Measurements from ENCODE around the gene TGFBRAP1.

The TGFBRAP1 gene

GRCh38 chr2:105235388-105236059, 94.0 kb downstream of the TGFBRAP1 start:
- DNase-seq = peak; percentile 71 to 82

DNA sequence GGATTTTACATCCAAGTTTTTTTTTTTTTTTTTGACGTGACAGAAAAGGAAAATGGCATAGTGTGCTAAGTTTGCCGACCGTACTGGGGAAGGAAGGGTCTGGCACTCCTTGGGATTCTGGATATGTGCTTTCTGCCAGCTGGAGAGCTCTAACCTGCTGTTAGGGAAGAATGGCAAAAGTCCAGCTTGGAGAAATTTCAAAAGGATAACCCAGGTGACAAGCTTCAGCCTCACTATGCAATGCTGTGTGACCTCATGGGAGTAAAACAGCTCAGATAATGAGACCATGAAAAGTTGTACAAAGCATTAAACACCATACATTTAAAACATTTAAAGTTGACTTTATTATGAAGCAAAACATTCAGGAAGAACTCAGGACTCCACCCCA, 98.3 kb downstream of the TGFBRAP1 start:
- no peak for DNase-seq

GRCh38 chr2:105224444-105224843, 105.1 kb downstream of the TGFBRAP1 start:
- DNase-seq = no peak

- no peak for DNase-seq
Measured at GRCh38 chr2:105220604-105221003, 108.9 kb downstream of the TGFBRAP1 start.

- DNase-seq = no peak
Measured at GRCh38 chr2:105215586-105216192, 113.8 kb downstream of the TGFBRAP1 start.

All from inflammatory macrophage (primary cell).